GM21576 (cell line): Measurements from ENCODE around the gene CUL2.
"Not testable (repeated sequence)": the region's sequence is repeated elsewhere in the genome, so short reads cannot be mapped to it uniquely, and the experiment has no call there.

Experiments
- ATAC-seq: cut with Tn5 transposase; IDR thresholded peaks from one replicate; pipeline ENCODE4 v1.9.1; 2021; ENCODE audit warnings: mild to moderate bottlenecking, moderate library complexity; ENCODE audit not compliant: unreplicated experiment

CUL2 gene

GRCh38 chr10:35080261-35080660, 9.9 kb downstream of the CUL2 start:
- ATAC-seq, result not testable (repeated sequence)

GRCh38 chr10:35079763-35080162, 10.4 kb downstream of the CUL2 start:
- ATAC-seq, result no peak

GRCh38 chr10:35079265-35079664, 10.9 kb downstream of the CUL2 start:
- ATAC-seq, result no peak

GRCh38 chr10:35075228-35075627, 14.9 kb downstream of the CUL2 start:
- ATAC-seq, result no peak

DNA sequence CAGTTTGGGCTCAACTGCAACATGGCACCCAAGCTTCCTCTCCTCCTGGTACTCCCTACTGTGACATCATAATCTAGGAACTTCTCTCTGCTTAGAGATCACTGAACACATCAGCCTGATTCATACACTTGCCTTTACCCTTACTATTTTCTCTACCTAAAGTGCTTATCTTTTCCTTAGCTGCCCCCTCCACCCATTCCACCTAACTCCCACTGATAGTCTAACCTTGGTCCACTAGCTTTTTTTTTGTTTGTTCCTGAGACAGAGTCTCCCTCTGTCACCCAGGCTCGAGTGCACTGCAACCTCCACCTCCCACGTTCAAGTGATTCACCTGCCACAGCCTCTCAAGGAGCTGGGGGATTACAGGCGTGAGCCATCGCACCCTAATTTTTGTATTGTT, 15.9 kb downstream of the CUL2 start:
- no peak for ATAC-seq

- no peak for ATAC-seq
Observed at GRCh38 chr10:35070521-35070920, 19.6 kb downstream of the CUL2 start.

- ATAC-seq, result no peak
Observed at GRCh38 chr10:35063837-35064454, 26.2 kb downstream of the CUL2 start.

- ATAC-seq, result no peak
Observed at GRCh38 chr10:35059481-35059880, 30.7 kb downstream of the CUL2 start.

DNA sequence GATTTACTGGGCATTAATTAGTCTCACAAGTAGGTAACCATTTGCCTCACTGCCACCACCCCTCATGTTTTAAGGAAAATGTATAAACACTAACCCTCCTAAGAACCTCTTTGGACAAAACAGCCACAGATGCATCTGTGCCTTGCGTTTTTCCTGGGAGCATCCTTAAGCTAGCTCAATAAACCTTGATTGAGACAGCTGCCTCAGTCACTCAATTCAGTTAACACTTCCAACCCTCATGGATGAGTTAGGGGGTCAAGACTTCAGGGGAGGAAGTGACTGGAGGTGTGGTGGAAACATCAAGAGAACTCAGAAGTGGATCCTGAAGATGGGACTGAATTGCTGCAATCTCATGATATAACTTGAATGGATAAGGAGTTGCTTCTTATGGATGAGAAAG, 31.5 kb downstream of the CUL2 start:
- no peak for ATAC-seq

DNA sequence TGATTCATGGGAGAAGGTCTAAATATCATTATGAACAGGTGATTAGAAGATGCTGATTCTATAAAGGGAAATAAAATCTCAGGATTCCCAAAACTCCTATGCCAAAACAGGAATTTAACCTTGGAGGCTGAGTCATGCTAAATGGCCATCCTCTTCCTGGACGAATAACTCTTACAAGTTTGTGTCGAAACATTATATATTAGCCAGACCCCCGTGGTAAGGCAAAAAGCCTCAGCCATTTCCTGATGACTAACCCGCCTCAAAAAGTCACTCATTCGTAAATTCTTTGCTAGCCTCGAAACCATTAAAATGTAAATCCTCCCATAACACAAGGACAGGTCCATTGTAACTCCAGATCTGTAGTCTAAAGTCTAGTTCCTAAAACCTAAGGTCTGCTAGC, 32.0 kb downstream of the CUL2 start:
- ATAC-seq, result peak; percentile 49

GRCh38 chr10:35056686-35057085, 33.5 kb downstream of the CUL2 start:
- ATAC-seq, result no peak

GRCh38 chr10:35056133-35056532, 34.0 kb downstream of the CUL2 start:
- ATAC-seq, result no peak

DNA sequence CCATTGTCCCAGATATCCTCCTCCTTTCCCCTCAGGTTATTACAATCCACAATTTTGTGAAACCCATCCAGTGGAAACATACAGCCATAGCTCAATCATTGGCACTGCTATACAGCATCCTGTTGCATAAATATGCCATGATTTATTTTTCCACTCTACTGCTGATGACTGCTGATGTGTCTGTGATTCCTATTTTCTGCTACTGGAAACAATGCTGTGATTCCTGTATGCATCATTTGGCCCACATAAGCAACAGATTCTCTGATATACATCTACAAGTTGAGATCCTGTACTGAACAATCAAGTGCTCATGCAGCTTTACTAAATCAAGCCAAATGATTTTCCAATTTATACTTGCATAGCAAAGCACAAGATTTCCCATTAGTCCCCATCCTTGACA, 39.6 kb downstream of the CUL2 start:
- no peak for ATAC-seq

- no peak for ATAC-seq
Observed at GRCh38 chr10:35046074-35046473, 44.1 kb downstream of the CUL2 start.

- ATAC-seq, result not testable (repeated sequence)
Observed at GRCh38 chr10:35045275-35045674, 44.9 kb downstream of the CUL2 start.

DNA sequence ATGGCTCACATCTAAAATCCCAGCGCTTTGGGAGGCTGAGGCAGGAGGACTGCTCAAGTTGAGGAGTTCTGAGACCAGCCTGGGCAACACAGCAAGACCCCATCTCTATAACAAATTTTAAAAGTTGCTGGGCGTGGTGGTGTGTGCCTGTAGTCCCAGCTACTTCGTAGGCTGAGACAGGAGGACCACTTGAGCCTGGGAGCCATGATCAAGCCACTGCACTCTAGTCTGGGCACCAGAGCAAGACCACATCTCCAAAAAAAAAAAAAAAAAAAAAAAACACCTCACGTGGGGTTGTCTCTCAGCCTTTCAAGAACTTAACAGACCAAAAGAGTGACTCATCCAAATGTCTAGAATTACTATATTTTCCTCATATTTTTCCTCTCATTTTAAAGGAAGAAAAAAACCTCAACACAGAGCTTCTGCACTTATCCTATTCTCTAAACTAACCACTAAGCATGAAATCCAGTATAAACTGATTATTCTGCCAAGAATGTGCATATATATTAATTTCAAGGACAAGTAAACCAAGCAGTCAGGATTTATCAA, 46.3 kb downstream of the CUL2 start:
- no peak for ATAC-seq

DNA sequence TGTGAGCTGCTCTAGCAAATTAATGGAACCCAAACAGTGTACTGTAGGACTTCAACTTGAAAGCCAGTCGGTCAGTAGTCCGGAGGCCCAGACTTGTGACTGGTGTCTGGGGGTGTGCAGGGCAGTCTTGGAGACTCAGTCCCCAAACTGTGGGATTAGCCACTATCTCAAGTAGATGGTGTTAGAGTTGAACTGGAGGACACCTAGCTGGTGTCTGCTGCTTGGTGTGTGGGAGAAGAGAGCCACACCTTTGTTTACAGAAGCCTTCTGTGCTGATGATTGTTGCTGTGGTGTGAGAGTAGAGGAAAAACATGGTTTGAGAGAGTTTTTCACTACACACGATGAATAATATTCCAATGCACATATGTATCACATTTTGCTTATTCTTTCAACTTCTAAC, 47.4 kb downstream of the CUL2 start:
- ATAC-seq, result no peak

- ATAC-seq, result no peak
Observed at GRCh38 chr10:35041502-35041879, 48.6 kb downstream of the CUL2 start.

DNA sequence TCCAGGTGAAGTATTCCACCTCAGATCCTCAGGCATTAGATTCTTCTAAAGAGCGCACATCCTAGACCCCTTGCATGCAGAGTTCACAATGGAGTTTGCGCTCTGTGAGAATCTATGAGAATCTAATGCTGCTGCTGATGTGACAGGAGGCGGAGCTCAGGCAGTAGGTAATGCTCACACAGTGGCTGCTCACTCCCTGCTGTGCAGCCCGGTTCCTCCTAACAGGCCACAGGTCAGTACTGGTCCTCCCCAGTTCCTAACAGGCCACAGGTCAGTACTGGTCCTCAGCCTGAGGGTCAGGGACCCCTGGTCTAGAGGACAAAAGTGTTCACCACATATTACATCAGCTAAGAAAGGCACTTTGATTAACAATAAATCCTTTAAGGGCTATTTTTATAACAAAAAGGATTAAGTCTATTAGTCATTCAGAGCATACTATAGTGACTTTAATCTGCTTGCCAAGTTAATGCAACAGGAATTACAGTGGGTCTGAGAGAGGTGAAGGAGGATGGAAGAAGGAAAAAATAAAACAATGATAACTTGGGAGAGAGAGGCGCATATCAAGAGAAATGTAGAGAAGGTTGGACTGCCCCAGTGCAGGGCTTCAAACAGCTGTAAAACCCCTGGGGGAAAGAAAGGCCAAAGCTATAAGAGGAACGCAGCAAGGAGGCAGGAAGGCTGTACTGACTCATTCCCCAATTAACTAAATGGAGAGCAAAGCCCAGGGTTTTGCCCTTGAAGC, 49.2 kb downstream of the CUL2 start:
- ATAC-seq, result no peak

GRCh38 chr10:35037104-35037503, 53.0 kb downstream of the CUL2 start:
- ATAC-seq, result no peak

DNA sequence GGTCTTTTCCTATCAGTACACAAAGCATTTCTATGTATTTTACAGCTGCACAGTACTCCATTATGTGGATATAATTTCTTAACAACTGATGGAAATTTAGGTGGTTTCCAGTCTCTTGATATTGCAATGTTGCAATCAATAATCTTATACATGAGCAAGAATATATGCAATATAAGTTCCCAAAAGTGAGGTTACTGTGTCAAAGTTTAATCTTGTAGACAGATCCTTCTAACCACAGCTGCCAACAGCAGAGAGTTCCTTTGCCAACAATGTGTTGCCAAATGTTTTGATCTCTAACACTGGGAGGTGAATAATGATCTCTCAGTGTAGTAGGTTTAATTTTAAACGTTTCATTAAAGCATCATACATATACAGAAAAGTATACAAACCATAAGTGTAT, 54.5 kb downstream of the CUL2 start:
- ATAC-seq, result no peak

- ATAC-seq, result no peak
Observed at GRCh38 chr10:35027567-35027966, 62.6 kb downstream of the CUL2 start.

DNA sequence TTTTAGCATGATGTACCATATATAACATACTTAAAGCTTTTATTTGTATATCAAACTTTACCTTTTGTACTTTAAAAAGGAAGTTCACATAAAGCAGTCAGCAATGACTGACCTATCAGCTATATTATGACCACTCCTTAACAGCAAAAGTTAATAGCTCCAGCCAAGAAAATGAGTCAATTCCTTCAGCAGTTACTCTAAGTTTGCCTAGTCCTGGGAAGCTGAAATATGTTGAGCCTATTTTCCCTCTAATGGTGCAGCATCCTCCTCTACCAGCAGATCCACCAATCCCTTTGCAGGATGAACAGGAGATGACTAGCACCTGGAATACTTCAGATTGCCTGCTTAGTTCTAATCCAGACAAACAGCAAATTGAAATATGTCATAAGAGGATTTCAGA, 64.2 kb downstream of the CUL2 start:
- no peak for ATAC-seq
